ENCODE results near the gene KLHL12.

KLHL12 gene

GRCh38 chr1:202968351-202968750, 41.3 kb upstream of the KLHL12 start:
- Histone ChIP-seq H3K27ac (peak overlapping the region; percentile 95 to 98), H3K4me1 (peaks cover 0 to 33% (median 24%) of the 10 kb centered on the region in 4 donors), H3K36me3 (peaks cover 0 to 21% (median 0%) of the 10 kb centered on the region in 3 donors), H3K4me3 (peak overlapping the region; percentile 74 to 96), H3K27me3 (no peaks in the 10 kb centered on the region), H3K9me3 (no peaks in the 10 kb centered on the region)
- intact Hi-C loops (cut with DNase I; ENCODE audit: low total_unique reads) = no loop called here
- DNase-seq = no peak
- no peak for TF ChIP-seq CTCF (IDR thresholded peaks at IDR 0.05)

- Histone ChIP-seq H3K4me3 (peak overlapping the region; percentile 74 to 96), H3K9me3 (no peaks in the 10 kb centered on the region), H3K36me3 (peaks cover 0 to 26% (median 1%) of the 10 kb centered on the region in 3 donors), H3K27ac (peak overlapping the region; percentile 95 to 98), H3K4me1 (peaks cover 0 to 33% (median 24%) of the 10 kb centered on the region in 4 donors), H3K27me3 (no peaks in the 10 kb centered on the region)
- DNase-seq = no peak
- intact Hi-C loops (cut with DNase I; ENCODE audit: low total_unique reads) = no loop called here
- TF ChIP-seq CTCF (IDR thresholded peaks at IDR 0.05) = no peak
Measured at GRCh38 chr1:202967684-202968281, 40.7 kb upstream of the KLHL12 start.

GRCh38 chr1:202966006-202966898, 39.2 kb upstream of the KLHL12 start:
- Histone ChIP-seq H3K27ac (peak overlapping the region; percentile 95 to 98), H3K9me3 (no peaks in the 10 kb centered on the region), H3K27me3 (no peaks in the 10 kb centered on the region), H3K4me3 (peak overlapping the region; percentile 74 to 96), H3K4me1 (peaks cover 0 to 33% (median 24%) of the 10 kb centered on the region in 4 donors), H3K36me3 (peaks cover 6 to 42% (median 10%) of the 10 kb centered on the region in 3 donors)
- DNase-seq = peak in 1 of 2 donors; percentile 35
- intact Hi-C loops (cut with DNase I; ENCODE audit: low total_unique reads) = no loop called here
- TF ChIP-seq CTCF (IDR thresholded peaks at IDR 0.05) = no peak

- H3K27ac ChIP-seq = no peak overlapping the region
- DNase-seq = no peak
- intact Hi-C loops (cut with DNase I; ENCODE audit: low total_unique reads) = no loop called here
- no peaks in the 10 kb centered on the region for H3K9me3 ChIP-seq
- H3K4me1 ChIP-seq = peaks cover 0 to 33% (median 24%) of the 10 kb centered on the region in 4 donors
- no peaks in the 10 kb centered on the region for H3K27me3 ChIP-seq
- H3K4me3 ChIP-seq = no peak overlapping the region
- peaks cover 6 to 43% (median 10%) of the 10 kb centered on the region in 3 donors for H3K36me3 ChIP-seq
- TF ChIP-seq CTCF (IDR thresholded peaks at IDR 0.05) = no peak
Measured at GRCh38 chr1:202965422-202965821, 38.4 kb upstream of the KLHL12 start.

GRCh38 chr1:202964791-202965410, 37.9 kb upstream of the KLHL12 start:
- no peaks in the 10 kb centered on the region for H3K9me3 ChIP-seq
- no peak for TF ChIP-seq CTCF (IDR thresholded peaks at IDR 0.05)
- H3K4me1 ChIP-seq = peaks cover 0 to 33% (median 24%) of the 10 kb centered on the region in 4 donors
- intact Hi-C loops (cut with DNase I; ENCODE audit: low total_unique reads) = no loop called here
- H3K27me3 ChIP-seq = no peaks in the 10 kb centered on the region
- H3K36me3 ChIP-seq = peaks cover 6 to 43% (median 10%) of the 10 kb centered on the region in 3 donors
- no peak overlapping the region for H3K4me3 ChIP-seq
- DNase-seq = no peak
- H3K27ac ChIP-seq = no peak overlapping the region
